ENCODE measurements around the gene LGALS3.

Gene LGALS3

DNA sequence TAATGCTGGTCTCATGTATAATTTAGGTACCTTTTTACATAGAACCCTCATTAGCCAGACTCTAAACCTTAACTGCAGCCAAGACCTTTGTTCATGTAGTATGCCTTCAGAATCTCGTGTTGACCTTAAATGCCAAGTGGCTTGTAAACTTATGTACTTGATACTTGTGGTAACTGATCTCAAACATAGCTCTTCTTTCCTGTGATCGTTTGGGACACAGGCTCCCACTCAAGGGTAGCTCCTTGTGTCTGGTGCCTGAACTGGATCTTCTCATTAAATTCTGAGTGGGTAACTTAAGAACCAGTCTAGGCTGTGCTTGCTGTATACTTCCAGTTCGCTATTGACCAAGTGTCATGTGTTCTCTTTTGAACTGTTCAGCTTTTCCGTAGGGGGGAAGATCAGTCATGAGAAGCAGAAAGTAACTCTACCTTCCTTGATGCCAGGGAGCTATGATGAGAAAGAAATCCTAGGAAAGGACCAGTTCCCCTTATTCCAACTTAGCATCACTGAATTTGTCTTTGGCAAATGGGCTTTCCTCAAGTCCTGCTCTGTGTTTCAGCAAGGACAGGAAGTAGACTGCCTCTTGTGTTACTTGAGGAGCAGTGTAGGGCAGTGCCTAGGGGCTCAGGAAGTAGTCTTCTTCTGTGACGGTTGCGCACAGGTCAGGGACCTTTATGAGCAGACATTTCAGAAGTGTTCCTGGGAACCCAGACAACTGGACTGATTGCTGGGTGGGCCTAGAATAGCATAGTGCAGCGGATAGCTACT lies 2.5 kb downstream of the LGALS3 start:
- DNase-seq (ENCODE audit: low read depth): no peak

DNA sequence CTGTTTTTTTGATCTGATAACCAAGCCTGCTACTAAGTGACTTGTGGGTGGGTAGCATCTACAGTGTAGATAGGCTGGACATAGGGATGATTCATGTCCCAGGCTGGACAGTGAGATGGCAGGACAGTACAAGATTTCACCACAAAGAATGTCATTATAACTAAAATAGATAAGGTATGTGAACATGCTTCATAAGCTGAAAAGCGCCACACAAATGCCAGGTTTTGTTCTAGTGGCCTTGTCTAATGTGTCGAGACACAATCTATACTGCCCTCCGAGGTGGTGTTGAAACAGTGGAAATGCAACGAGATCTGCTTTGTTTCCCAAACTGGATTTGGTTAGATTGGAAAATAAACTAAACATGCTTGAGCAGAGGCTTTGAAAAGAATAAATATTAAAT lies 4.4 kb downstream of the LGALS3 start:
- DNase-seq (ENCODE audit: low read depth): no peak

DNA sequence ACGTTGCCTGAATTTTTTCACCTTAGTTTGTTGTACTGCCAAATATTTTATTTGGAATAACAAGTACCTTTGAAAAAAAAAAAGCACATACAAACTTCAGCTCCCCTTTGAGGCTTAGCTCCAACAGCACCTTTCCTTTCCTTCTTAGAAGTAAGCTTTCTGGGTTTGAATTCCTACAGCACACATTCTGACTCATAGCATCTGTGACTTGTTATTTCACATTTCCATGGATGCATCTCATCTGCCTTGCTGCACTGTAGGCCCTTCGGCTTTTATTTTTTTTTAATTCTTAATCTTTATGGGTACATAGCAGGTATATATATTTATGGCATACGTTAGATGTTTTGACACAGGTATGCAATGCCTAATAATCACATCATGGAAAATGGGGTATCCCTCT lies 7.2 kb downstream of the LGALS3 start:
- no peak for DNase-seq (ENCODE audit: low read depth)

DNA sequence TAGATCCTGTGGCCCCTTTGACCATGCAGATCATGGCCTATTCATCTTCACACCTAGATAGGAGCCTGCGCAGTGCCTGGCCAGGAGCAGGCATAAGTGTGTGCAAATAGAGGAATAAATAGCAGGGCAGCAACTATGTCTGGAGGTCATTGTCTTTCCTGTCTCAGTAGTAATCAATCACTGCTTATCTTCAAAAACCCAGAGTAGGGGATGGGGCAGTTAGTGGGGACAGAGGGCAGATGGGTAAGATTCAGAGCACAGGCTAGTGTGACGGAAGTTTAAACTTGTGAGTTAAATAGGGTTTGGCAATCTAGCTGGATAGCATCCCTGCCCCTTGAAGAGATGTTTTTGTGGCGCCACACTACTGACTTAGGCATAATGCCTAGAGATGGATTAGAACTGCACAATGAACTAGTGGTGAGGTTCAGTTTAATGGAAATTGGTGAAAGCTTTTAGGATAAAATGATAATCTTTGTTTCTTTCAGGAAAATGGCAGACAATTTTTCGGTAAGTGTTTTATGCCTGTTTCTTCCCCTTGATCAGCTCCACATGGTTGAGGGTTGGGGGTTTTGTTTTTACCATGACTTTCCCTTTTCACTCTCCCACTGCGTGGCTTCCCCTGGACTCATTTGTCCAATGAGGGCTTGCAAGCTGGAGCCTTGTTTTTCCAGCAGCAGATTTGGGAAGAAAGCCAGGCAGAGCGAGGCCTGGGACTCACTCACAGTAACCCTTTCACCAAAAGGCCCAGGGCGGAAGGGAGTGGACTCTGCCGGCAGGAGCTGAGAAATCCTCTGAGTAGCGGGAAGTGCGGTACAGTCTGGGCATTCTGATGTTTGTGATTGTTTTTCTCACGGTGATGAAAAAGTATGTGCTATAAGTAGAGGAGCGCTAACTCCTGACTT lies 8.1 kb downstream of the LGALS3 start:
- no peak for DNase-seq (ENCODE audit: low read depth)

- no peak for DNase-seq (ENCODE audit: low read depth)
Measured at GRCh38 chr14:55138091-55138490, 9.0 kb downstream of the LGALS3 start.

- DNase-seq (ENCODE audit: low read depth): no peak
Measured at GRCh38 chr14:55139141-55139540, 10.1 kb downstream of the LGALS3 start.

GRCh38 chr14:55139696-55140509 lies 10.9 kb downstream of the LGALS3 start:
- no peak for DNase-seq (ENCODE audit: low read depth)

GRCh38 chr14:55141825-55142224 lies 12.8 kb downstream of the LGALS3 start:
- no peak for DNase-seq (ENCODE audit: low read depth)

DNA sequence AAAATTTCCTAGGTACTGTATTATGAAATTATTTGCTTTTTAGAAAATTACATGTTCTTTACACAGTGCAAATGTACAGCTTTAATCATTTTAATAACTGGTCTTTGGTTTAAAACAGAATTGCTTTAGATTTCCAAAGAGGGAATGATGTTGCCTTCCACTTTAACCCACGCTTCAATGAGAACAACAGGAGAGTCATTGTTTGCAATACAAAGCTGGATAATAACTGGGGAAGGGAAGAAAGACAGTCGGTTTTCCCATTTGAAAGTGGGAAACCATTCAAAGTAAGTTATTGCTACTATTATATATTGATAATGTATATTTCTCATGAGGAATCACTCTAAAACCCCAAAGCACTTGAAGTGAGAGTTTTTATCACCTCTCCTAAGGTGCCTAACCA lies 13.4 kb downstream of the LGALS3 start:
- DNase-seq (ENCODE audit: low read depth): no peak

- no peak for DNase-seq (ENCODE audit: low read depth)
Measured at GRCh38 chr14:55146425-55146824, 17.4 kb downstream of the LGALS3 start.

- DNase-seq (ENCODE audit: low read depth): no peak
Measured at GRCh38 chr14:55151601-55152000, 22.5 kb downstream of the LGALS3 start.

DNA sequence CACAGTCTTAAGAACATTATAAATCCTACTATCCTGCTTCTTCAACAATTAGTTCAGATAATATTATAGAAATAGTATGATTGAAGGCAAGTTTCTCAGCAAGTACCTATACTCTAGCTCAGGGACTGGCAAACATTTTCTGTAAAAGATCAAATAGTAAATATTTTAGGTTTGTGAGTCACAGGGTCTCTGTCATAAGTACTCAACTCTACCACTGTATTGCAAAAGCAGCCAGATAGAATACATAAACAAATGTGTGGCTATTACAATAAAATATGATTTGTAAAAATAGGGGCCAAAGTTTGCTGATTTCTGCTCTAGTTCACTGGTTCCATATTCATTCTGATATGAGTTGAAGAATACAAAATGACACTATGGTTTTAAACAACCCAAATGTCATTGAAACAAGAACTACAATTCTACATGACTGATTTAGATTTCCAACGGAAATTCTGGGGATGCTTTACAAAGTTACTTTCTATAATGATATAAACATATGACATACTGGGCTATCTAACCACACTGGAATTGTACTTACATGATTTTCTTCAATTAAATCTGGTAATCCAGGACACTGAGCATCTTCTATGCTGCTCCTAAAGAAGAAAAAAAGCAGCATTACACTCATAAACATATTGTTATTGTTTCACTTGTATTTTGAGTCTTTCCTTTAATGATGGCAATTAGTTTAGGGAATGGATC lies 23.2 kb downstream of the LGALS3 start:
- DNase-seq (ENCODE audit: low read depth): no peak

DNA sequence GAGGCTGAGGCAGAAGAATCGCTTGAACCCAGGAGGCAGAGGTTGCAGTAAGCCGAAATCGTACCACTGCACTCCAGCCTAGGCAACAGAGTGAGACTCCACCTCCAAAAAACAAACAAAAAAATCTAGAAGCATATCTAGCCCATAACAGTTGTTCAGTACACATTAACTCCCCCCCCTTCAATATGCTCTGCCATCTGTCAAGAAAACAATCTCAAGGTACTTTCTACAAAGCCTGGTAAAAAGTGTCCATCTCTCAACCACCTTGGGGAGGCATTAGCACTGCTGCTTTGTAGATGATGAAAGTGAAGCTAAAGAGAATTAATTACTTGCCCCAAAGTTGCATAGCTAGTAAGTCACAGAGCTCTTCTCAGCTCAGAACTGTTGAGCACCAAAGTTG lies 24.9 kb downstream of the LGALS3 start:
- DNase-seq (ENCODE audit: low read depth): no peak

DNA sequence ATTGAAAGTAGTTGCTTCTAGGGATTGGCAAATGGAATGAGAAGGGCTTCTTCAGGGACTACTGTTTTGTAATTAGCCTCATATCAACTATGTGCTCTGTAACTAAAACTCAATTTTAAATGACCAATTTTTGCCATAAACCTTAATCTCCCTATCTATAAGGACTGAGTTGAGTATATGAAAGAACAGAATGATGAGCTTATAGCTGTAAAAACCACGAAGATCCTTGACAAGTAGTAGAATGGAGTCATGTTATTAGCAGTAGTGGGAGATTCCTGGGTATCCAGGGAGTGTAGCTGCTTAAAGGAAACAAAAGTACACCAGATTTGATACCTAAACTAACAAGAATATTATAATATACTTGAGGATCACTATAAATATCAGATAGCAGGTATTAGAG lies 28.0 kb downstream of the LGALS3 start:
- no peak for DNase-seq (ENCODE audit: low read depth)

GRCh38 chr14:55158412-55158811 lies 29.4 kb downstream of the LGALS3 start:
- DNase-seq (ENCODE audit: low read depth): no peak

DNA sequence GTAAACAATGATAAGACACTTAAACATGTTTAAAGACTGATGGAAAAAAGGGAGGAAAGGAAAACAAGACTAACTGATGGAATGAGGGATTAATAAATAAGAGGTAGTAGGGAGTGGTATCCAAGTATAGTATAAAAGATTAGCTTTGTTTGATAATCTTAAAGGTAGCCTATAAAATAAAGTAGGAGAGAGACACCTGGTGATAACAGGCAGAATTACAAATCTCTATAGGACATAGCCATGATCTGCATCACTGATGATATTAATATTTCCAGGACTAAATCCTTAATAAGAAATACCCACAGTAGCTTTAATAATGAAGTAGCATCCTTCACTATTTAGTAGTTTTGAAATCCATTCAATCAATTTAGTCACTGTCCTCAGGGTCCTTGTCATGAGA lies 31.9 kb downstream of the LGALS3 start:
- no peak for DNase-seq (ENCODE audit: low read depth)

DNA sequence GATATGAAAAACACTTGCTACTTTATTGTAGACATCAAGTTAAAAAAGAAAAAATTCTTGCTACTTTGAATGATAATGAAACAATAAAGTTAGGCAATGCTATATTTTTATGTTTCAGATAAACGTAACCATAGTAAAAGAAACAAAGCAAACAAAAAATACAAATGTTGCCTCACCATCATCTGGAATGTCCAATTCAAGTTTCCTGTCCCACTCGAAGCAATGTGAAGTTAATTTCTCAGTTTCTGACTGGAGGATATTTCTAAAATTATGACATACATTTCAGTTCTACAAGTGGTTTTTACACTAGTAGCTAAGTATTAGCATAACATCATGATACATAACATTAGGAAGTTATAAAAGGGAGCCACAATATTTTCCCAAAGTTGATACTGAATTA lies 41.5 kb downstream of the LGALS3 start:
- no peak for DNase-seq (ENCODE audit: low read depth)

DNA sequence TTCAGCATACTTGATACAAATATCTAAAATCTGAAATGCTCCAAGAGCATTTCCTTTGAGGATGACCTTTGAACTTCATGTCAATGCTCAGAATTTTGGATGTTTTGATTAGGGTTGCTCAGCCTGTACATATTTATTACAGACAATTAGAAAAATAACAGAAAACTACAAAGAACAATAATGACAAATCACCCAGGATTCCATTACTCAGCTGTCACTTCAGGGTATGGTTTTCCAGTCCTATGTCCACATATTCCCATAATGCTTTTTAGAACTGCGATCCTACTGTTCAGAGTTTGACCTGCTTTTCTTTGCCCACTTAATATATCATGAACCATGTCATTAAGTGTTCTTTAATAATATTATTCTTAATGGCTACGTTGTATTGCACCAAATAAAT lies 51.0 kb downstream of the LGALS3 start:
- no peak for DNase-seq (ENCODE audit: low read depth)

DNA sequence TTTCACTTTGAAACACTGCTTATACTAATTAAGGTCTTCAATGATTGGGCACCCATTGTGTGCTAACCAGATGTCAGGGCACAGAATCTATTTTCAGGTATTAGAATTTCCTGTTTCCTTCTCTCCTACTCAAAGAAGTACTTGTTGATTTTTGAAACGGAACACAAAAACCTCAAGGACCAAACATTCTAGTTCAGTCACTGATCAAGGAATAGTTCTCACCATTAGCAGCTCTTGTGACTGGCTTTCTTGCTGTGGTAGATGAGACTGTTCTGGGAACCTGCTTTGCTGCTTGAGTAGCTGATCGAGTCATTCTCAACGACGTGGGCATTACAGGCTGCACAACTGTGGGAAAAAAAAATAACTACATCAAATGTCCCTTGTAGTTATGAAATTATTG lies 51.4 kb downstream of the LGALS3 start:
- DNase-seq (ENCODE audit: low read depth): no peak

DNA sequence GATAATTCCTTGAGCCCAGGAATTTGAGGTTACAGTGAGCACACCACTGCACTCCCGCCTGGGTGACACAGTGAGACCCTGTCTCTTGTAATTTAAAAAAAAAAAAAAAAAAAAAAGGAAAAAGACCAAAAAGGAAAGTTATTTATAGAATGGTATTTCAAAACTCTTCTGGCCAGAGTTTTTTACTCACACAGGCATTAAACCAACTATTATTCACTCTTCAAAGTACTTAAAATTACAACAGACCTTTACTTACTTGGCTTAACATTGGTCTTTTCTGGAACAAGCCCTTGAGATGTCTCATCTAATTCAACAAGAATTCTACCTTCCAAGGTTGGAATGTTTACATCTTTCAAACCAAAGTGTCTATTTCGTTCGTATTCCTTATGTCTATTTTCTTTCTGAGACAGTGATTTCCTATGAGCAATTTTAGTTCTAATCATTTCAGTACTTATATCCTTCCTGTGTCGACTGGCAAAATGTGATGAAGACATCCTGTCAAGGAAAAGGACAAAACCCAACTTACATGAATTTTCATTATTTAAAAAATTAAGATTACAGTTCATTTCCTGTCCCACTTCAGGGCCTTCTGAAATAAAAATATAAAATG lies 59.7 kb downstream of the LGALS3 start:
- DNase-seq (ENCODE audit: low read depth): no peak

GRCh38 chr14:55190906-55191202 lies 61.8 kb downstream of the LGALS3 start:
- DNase-seq (ENCODE audit: low read depth): no peak

Measured in stimulated activated CD8-positive, alpha-beta memory T cell treated with anti-CD3 and anti-CD28 coated beads, Interleukin-4, amount 100 ng/mL, for 24 hours (primary cell).